ENCODE data around the gene C13orf46.

The C13orf46 gene

DNA sequence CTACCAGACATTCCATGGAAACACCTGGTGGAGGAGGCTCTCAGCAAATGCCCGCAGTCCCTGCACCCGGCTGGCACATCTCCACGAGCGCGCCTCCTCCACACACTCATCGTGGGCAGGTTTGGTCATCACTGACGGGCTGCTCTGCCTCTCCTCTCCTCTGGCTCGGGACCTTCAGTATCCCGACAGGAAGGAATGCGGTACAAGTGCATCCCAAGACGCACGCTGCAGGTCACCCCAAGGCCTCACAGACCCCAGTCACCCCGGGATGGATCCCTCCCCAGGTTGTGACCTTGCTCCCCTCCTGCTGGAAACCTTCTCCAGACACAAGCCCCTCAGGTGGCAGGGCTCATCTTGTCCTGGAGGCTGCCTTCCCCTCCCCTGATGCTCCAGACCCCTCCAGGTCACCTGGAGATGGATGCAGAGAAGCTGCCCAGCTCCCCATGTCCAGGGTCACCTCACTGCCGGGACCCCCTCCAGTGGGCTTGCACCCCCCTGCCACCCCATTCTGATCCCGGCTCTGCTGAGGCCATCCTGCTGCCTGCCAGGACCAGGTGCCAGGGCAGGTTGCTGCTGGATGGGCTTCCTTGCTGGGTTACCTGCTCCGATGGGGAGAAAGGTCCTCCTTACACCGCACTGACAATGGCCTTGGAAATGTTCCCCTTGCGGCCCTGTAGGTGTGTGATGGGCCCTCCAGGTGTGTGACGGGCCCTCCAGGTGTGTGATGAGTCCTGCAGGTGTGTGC lies 29.9 kb downstream of the C13orf46 start:
- in situ Hi-C loops (cut with HindIII; ENCODE audit: low sequenced_read_pairs): no loop called here

- in situ Hi-C loops (cut with HindIII; ENCODE audit: low sequenced_read_pairs): no loop called here
These were observed 31.2 kb downstream of the C13orf46 start for GRCh38 chr13:113942591-113943103.

DNA sequence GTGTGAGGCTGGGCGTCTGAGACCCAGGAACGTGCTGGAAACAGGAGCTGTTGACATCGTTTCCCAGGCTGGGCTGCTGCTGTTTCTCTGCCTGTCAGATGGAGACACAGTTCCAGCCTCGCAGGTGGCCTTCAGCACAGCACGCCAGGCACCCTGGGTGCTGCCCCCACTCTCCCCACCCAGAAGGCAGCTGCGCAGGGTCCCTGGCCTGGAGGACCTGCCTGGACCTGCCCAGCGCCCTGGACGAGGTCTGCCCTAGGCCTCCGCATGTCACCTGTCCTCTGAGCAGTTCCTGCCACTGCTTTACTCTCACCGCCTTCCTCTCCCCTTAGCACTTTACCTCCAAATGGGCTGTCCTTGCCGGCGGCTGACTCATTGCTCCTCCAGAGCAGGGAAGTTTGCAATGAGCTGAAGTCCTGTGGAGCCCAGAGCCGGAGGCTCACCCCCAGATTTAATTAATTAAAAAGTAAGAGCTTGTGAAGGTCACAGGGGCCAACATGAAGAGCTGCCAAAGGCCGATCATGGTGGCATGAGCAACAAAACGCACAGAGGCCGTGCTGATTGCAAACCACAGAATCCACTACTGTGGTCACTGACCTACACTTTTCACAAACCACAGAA lies 32.2 kb downstream of the C13orf46 start:
- in situ Hi-C loops (cut with HindIII; ENCODE audit: low sequenced_read_pairs): no loop called here

DNA sequence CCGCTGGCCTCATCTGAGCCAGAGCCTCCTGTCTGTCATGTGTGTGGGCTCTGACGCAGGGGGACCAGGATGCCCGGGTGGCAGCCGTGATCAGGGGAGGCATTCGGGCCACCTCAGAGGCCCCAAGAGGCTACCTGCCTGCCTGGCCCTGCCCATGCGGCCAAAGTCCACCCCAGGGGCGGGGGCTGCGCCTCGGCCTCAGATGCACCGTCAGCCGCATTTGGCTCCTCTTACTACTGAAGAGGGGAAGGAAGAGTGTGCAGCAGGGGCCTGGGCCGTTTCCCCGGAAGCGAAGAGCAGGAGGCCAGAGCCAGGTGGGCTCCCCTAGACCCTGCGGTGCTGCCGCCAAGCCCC lies 34.0 kb downstream of the C13orf46 start:
- in situ Hi-C loops (cut with HindIII; ENCODE audit: low sequenced_read_pairs): no loop called here

DNA sequence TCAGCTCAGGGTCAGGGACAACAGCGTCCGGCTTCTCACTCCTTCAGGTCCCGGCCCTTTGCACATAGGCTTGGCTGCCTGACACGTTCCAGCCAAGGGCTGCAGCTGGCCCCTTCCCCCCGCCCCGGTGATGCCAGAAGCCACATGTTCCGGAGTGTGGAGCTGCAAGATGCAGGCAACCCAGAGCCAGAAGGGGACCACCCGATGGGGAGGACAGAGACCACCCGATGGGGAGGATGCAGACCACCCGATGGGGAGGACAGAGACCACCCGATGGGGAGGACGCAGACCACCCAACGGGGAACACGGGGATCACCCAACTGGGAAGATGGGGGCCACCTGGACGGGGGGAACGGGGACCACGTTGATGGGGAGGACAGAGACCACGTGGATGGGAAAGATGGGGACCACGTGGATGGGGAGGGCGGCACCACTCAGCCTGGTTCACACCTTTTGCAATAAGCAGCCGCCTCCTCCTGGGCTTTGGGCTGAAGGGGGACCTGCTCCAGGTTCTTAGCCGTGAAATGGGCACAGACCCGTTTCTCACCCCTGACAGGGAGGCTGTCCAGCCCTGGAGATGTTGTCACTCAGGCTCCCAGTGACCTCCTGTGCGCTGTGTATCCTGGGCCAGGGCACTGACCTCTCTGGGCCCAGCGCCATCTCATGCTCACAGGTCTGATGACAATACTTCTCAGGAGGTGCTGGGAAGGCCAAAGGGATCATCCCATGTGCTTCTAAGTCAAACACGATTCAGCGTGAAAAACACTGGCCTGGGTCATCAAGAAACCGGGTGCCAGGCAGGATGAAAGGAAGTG lies 34.5 kb downstream of the C13orf46 start:
- in situ Hi-C loops (cut with HindIII; ENCODE audit: low sequenced_read_pairs): no loop called here

DNA sequence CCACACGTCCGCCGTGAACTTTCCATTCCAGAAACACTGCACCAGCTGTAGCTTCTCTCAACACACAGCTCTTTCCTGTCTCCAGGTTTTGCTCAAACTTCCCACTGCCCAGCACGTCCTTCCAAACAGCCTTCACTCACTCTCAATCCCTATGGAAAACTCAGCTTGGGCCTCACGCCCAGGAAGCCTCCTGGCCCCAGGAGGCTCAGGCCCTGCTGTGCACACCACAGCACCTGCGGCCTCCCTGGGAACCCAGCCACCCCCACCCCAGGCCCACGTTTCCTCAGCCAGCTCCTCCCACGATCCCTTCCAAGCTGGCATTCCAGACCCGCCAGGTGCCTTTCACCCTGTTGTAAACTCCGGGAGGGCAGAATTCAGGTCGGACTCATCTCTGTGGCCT lies 35.2 kb downstream of the C13orf46 start:
- in situ Hi-C loops (cut with HindIII; ENCODE audit: low sequenced_read_pairs): no loop called here

GRCh38 chr13:113938246-113938645 lies 35.6 kb downstream of the C13orf46 start:
- in situ Hi-C loops (cut with HindIII; ENCODE audit: low sequenced_read_pairs): no loop called here

DNA sequence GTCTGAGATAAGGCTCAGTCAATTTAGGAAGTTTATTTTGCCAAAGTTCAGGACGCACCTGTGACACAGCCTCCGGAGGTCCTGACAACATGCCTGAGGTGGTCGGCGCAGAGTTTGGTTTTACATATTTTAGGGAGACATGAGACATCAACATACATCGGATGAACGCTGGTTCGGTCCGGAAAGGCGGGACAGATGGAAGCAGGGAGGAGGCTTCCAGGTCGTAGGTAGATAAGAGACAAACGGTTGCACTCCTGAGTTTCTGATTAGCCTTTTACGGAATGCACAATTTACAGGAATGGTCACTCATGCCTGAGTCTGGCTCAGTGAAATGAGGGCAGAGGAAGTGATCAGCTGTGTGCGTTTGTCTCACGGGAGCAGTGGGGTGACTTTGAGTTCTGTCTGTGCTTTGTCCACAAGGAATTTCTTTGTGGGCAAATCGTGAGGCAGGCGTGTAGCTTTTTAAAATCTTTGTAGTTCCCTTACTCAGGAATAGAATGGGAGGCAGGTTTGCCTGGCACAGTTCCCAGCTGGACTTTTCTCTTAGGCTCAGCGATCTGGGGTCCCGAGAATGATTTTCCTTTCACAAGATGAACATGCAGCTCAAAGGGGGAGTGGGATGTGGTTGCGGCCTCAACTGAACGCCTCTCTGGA lies 36.2 kb downstream of the C13orf46 start:
- in situ Hi-C loops (cut with HindIII; ENCODE audit: low sequenced_read_pairs): no loop called here

GRCh38 chr13:113937073-113937472 lies 36.8 kb downstream of the C13orf46 start:
- in situ Hi-C loops (cut with HindIII; ENCODE audit: low sequenced_read_pairs): no loop called here

- in situ Hi-C loops (cut with HindIII; ENCODE audit: low sequenced_read_pairs): no loop called here
These were observed 37.5 kb downstream of the C13orf46 start for GRCh38 chr13:113936166-113936965.

DNA sequence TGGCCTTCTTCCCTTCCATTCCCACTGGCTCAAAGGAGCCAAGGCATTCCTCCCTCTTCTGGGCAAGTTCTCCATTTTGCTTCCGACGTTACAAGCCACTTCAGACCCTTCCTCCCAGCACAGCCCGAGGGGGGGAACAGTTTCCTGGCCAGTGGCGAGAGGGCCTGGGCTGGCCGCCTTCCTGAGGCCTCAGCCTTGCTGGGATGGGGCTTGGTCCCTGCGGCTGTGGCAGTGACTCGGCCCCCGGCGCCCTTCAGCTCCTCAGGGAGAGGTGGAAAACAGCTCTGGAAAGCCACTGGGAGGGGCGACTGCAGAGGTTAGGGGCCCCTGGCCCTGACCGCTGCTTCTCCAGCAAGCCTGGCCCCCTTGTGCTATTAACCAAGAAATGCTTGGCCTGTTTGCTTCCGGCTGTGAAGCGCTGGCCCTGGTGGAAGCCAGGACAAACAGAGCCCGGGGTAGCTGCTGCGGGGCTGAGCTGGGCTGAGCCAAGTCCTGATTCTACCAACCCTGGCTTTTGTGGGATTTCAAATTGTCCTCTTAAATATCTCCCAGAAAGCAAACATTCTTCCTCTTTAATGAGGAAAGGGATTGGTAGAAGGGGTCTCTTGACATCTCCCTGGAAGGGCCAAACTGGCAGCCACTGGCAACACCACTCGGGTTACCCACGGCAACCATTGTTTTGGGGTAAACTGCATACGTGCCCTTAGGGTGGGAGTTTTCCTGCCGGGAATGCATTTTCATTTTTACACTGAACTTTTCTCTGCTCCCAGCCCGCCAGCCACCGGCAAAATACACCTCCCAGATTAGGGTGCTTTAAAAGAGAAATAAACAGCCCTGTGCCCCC lies 38.7 kb downstream of the C13orf46 start:
- in situ Hi-C loops (cut with HindIII; ENCODE audit: low sequenced_read_pairs): no loop called here

DNA sequence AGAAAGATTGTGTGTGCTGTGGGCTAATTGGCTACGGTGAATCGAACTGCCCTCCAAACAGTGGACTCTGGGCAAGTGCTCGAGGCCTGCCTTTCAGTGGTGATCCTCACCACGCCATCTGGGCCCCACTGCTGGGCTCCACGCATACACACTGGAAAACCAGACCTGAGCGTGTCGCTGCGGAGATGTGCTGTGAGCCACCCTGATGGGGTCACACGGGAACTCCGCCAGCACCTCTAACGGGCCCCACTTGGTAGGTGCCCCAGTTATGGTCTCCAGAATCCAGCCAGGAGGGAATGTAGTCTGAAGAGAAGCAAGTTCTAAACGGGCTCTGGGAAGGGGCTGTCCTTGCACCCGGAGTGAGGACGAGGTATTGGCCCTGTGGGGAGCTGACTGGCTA lies 39.3 kb downstream of the C13orf46 start:
- in situ Hi-C loops (cut with HindIII; ENCODE audit: low sequenced_read_pairs): no loop called here

DNA sequence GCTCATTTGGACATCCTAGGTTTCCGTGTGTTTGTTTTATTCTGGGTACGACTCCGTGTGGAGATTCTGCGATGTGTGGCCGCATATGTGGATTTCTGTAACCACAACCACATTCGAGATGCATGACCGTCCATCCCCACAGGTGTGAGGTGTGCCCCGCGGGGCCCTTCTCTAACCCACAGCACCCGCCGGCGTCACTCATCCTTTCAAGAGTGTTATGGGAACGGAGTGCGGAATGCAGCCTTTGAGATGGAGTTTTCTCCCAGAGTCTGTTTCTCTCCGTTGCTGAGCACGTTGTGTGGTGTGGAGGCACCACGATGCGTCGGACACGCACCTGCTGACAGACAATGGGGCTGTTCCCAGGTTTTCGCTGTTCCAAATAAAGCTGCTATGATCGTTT lies 40.0 kb downstream of the C13orf46 start:
- in situ Hi-C loops (cut with HindIII; ENCODE audit: low sequenced_read_pairs): no loop called here

DNA sequence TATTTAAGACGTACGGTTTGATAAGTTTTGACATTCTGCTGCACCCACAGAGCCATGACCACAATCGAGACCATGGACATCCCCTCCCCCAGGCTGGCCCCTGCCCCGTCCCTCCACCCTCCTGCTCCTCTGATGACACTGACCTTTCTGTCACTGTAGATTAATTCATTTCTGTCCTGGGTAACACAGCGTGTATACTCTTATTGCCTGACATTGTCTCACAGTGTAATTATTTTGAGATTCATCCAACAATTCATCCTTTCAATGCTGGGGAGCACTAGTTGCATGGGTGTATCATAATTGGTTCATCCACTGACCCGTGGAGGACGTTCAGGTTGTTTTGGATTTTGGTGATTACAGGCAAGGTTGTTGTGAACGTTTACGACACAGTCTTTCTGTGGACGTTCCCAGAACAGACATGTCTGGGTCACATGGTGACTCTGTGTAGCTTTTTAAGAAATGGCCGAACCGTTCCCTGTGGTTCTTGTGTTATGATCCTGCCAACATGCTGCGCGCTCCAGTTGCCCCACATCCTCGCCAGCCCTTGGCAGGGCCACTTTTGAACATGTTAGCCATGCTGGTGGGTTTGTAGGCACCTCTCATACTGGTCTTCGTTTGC lies 41.9 kb downstream of the C13orf46 start:
- in situ Hi-C loops (cut with HindIII; ENCODE audit: low sequenced_read_pairs): no loop called here

GRCh38 chr13:113930671-113931637 lies 42.9 kb downstream of the C13orf46 start:
- in situ Hi-C loops (cut with HindIII; ENCODE audit: low sequenced_read_pairs): no loop called here

DNA sequence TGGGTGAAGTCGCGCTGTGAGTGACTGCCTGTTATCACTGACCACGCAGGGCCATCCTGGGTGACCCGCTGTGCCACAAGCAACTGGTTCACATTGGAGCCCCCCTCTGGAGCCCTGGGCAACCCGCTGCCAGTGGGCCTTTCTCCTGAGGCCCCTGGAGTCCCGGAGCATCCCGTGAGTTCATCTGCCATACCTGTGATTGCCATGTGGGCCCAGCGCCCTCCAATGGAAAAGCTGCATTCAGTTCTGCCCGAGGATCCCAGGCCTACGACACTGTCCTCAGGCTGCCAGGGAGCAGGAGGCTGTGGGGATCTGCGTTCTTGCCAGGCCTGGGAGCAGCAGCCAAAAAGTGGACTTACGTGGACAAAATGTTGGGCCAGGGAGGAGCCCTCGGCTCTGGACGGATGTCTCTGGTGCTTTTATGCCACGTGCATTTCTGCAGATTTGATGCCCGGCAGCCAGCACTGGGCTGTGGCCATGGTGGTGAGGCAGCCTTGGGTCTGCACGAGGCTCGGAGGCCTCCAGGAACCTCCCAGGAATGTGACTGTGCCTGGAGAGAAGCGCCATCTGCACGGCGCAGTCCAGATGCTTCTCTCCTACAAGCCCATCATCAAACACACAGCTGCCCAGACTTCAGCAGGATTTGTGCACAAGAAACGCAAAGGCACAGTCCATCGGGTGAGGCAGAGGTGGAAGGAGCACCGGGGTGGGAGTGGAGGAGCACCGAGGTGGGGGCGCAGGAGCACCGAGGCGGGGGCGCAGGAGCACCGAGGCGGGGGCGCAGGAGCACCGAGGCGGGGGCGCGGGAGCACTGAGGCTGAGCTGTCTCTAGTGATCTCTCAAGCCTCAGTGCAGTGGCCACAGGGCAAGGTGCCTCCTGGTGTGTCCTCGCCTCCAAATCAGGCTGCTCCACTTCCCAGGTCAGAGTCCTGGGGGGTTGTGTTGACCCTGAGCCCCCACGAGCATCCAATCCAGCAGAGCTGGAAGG lies 44.0 kb downstream of the C13orf46 start:
- in situ Hi-C loops (cut with HindIII; ENCODE audit: low sequenced_read_pairs): loop anchor here (10.0 kb wide), 1 partner anchor 125 kb away; no protein-coding TSS in a partner anchor
